GM13976 (cell line): ENCODE results near the gene BCAS3.

Experiments used
- DNase-seq: peaks from one replicate; pipeline ENCODE4 v3.0.0; 2012; ENCODE audit warnings: low spot score
- in situ Hi-C: fragments of 300-500 bp; cut with MboI; formaldehyde crosslinking; loops from one replicate; pipeline ENCODE4 v1.12.0; 2022; ENCODE audit warnings: low sequenced_read_pairs, mixed read lengths, inconsistent platforms; ENCODE audit not compliant: unreplicated experiment
- TF ChIP-seq, protein P1 (sequence below): IDR thresholded peaks from 2 replicates; pipeline ENCODE4 v1.5.1; 2012; ENCODE audit warnings: borderline replicate concordance, mild to moderate bottlenecking; ENCODE audit not compliant: insufficient read depth; ENCODE audit errors: extremely low read depth, missing control alignments, control extremely low read depth

The BCAS3 gene

DNA sequence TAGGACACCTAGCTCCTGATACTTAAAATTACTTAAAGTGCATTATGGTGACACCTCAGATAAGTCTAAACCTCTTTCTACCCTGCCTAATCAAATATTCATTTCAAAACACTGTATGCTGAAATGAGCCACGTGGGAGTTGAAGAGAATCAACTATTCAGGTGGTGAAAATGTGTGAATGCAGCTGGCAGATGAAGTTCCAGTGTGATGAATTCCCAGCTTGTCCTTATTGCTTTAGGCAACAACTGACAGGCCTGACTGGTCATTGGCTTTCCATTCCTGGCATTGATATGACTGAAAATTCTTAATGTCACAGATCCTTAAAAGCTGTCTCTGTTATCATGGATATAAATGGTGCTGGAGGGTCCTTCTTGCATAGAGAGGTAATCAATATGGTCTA is 420.1 kb downstream of the BCAS3 start:
- no peak for DNase-seq
- TF ChIP-seq, protein P1, sequence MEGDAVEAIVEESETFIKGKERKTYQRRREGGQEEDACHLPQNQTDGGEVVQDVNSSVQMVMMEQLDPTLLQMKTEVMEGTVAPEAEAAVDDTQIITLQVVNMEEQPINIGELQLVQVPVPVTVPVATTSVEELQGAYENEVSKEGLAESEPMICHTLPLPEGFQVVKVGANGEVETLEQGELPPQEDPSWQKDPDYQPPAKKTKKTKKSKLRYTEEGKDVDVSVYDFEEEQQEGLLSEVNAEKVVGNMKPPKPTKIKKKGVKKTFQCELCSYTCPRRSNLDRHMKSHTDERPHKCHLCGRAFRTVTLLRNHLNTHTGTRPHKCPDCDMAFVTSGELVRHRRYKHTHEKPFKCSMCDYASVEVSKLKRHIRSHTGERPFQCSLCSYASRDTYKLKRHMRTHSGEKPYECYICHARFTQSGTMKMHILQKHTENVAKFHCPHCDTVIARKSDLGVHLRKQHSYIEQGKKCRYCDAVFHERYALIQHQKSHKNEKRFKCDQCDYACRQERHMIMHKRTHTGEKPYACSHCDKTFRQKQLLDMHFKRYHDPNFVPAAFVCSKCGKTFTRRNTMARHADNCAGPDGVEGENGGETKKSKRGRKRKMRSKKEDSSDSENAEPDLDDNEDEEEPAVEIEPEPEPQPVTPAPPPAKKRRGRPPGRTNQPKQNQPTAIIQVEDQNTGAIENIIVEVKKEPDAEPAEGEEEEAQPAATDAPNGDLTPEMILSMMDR = no peak
- in situ Hi-C loops = no loop called here

- in situ Hi-C loops = no loop called here
- TF ChIP-seq, protein P1 = no peak
- DNase-seq = no peak
Measured at GRCh38 chr17:61106354-61106753, 428.7 kb downstream of the BCAS3 start.

- in situ Hi-C loops = no loop called here
- no peak for DNase-seq
- TF ChIP-seq, protein P1 = no peak
Measured at GRCh38 chr17:61116577-61116976, 438.9 kb downstream of the BCAS3 start.

DNA sequence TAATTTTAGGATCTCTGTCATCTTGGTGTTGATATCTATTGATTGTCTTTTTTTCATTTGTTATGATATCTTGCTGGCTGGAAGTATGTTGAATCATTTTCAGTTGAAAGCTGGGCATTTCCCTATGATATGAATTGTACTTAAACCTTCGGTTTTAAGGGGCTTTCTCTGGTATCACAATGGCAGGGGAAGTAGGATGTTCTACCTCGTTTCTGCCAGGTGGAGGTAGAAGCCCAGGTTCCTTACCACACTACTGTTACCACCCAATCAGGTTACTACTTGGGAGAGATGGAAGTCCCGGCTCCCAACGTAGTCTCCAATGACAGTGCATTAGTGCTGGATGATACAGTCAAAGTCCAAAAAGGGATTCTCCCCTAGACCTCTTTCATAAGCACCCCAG is 440.3 kb downstream of the BCAS3 start:
- DNase-seq = no peak
- in situ Hi-C loops = no loop called here
- TF ChIP-seq, protein P1 = no peak

- DNase-seq = no peak
- TF ChIP-seq, protein P1 = no peak
- in situ Hi-C loops = no loop called here
Measured at GRCh38 chr17:61118871-61119270, 441.2 kb downstream of the BCAS3 start.

GRCh38 chr17:61122326-61122913 is 444.8 kb downstream of the BCAS3 start:
- no peak for DNase-seq
- in situ Hi-C loops = no loop called here
- TF ChIP-seq, protein P1 = no peak
